Measurements from ENCODE around the gene SYT5.
"Not testable (repeated sequence)": the region's sequence is repeated elsewhere in the genome, so short reads cannot be mapped to it uniquely, and the experiment has no call there.

SYT5 gene

GRCh38 chr19:55227241-55228014, 47.3 kb upstream of the SYT5 start:
- in situ Hi-C loops (cut with HindIII; ENCODE audit: low pct_ligation_motif_present, low sequenced_read_pairs): no loop called here
- peaks cover 42% of the 10 kb centered on the region for H3K36me3 ChIP-seq (replicated peaks)
- no peak for TF ChIP-seq CTCF (IDR thresholded peaks at IDR 0.05; ENCODE audit: low read depth, low read length, missing control alignments)

GRCh38 chr19:55226788-55227187, 46.7 kb upstream of the SYT5 start:
- no peak overlapping the region for H3K27ac ChIP-seq
- peaks cover 35% of the 10 kb centered on the region for H3K36me3 ChIP-seq (replicated peaks)
- in situ Hi-C loops (cut with HindIII; ENCODE audit: low pct_ligation_motif_present, low sequenced_read_pairs): no loop called here
- TF ChIP-seq CTCF (IDR thresholded peaks at IDR 0.05; ENCODE audit: low read depth, low read length, missing control alignments): no peak
- H3K4me3 ChIP-seq (ENCODE audit: low read depth, low read length): no peak overlapping the region
- no peaks in the 10 kb centered on the region for H3K27me3 ChIP-seq (replicated peaks)
- no peak for DNase-seq

More at GRCh38 chr19:55227241-55228014, 47.3 kb upstream of the SYT5 start:
- Histone ChIP-seq H3K4me3 (ENCODE audit: low read depth, low read length) (no peak overlapping the region), H3K27me3 (replicated peaks) (no peaks in the 10 kb centered on the region), H3K27ac (no peak overlapping the region)
- no peak for DNase-seq

- Histone ChIP-seq H3K36me3 (replicated peaks) (peaks cover 30% of the 10 kb centered on the region), H3K27ac (no peak overlapping the region), H3K4me3 (ENCODE audit: low read depth, low read length) (no peak overlapping the region), H3K27me3 (replicated peaks) (no peaks in the 10 kb centered on the region)
- in situ Hi-C loops (cut with HindIII; ENCODE audit: low pct_ligation_motif_present, low sequenced_read_pairs): no loop called here
- no peak for TF ChIP-seq CTCF (IDR thresholded peaks at IDR 0.05; ENCODE audit: low read depth, low read length, missing control alignments)
- DNase-seq: no peak
Observed at GRCh38 chr19:55226273-55226672, 46.2 kb upstream of the SYT5 start.

GRCh38 chr19:55225415-55225958, 45.4 kb upstream of the SYT5 start:
- Histone ChIP-seq H3K27me3 (replicated peaks) (no peaks in the 10 kb centered on the region), H3K27ac (no peak overlapping the region), H3K4me3 (ENCODE audit: low read depth, low read length) (no peak overlapping the region), H3K36me3 (replicated peaks) (peaks cover 24% of the 10 kb centered on the region)
- DNase-seq: no peak
- in situ Hi-C loops (cut with HindIII; ENCODE audit: low pct_ligation_motif_present, low sequenced_read_pairs): no loop called here
- no peak for TF ChIP-seq CTCF (IDR thresholded peaks at IDR 0.05; ENCODE audit: low read depth, low read length, missing control alignments)

GRCh38 chr19:55224679-55225414, 44.8 kb upstream of the SYT5 start:
- in situ Hi-C loops (cut with HindIII; ENCODE audit: low pct_ligation_motif_present, low sequenced_read_pairs); DNase-seq; H3K4me3 ChIP-seq (ENCODE audit: low read depth, low read length); H3K27ac ChIP-seq; H3K27me3 ChIP-seq (replicated peaks): not testable (repeated sequence)
- H3K36me3 ChIP-seq (replicated peaks): peaks cover 18% of the 10 kb centered on the region

- in situ Hi-C loops (cut with HindIII; ENCODE audit: low pct_ligation_motif_present, low sequenced_read_pairs): no loop called here
- Histone ChIP-seq H3K4me3 (ENCODE audit: low read depth, low read length) (no peak overlapping the region), H3K27ac (no peak overlapping the region), H3K27me3 (replicated peaks) (no peaks in the 10 kb centered on the region), H3K36me3 (replicated peaks) (peaks cover 15% of the 10 kb centered on the region)
- TF ChIP-seq CTCF (IDR thresholded peaks at IDR 0.05; ENCODE audit: low read depth, low read length, missing control alignments): no peak
- DNase-seq: no peak
Observed at GRCh38 chr19:55224038-55224665, 44.1 kb upstream of the SYT5 start.
